Stimulated activated CD8-positive, alpha-beta memory T cell treated with anti-CD3 and anti-CD28 coated beads, Interleukin-15, amount 100 ng/mL, for 1 hour (primary cell): Measurements from ENCODE around the gene PTGES.
A peak's percentile ranks its signal among the peaks of the same experiment; 100 is the strongest.

Experiments
- DNase-seq: peaks from one replicate; pipeline ENCODE4 v3.0.0-alpha.2; 2020; ENCODE audit warnings: low read depth

The PTGES gene

GRCh38 chr9:129716091-129716490, 36.8 kb downstream of the PTGES start:
- no peak for DNase-seq

- no peak for DNase-seq
Measured at GRCh38 chr9:129714511-129715061, 38.3 kb downstream of the PTGES start.

- DNase-seq, result no peak
Measured at GRCh38 chr9:129713402-129713679, 39.5 kb downstream of the PTGES start.

GRCh38 chr9:129712634-129713401, 40.0 kb downstream of the PTGES start:
- DNase-seq, result no peak

DNA sequence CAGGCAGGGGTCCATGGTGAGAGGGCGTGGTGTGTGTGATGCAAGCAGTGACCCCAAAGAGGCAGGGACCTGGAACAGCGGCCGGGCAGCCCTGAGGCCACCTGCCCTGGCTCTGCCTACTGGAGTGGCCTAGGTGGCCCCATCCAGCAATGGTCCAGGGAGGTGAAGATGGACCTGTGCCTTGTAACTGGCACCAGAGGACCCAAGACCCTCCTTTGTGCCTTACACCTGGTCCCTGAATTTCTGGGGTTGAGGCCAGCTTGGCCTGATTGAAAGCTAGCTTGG, 42.7 kb downstream of the PTGES start:
- DNase-seq, result no peak

DNA sequence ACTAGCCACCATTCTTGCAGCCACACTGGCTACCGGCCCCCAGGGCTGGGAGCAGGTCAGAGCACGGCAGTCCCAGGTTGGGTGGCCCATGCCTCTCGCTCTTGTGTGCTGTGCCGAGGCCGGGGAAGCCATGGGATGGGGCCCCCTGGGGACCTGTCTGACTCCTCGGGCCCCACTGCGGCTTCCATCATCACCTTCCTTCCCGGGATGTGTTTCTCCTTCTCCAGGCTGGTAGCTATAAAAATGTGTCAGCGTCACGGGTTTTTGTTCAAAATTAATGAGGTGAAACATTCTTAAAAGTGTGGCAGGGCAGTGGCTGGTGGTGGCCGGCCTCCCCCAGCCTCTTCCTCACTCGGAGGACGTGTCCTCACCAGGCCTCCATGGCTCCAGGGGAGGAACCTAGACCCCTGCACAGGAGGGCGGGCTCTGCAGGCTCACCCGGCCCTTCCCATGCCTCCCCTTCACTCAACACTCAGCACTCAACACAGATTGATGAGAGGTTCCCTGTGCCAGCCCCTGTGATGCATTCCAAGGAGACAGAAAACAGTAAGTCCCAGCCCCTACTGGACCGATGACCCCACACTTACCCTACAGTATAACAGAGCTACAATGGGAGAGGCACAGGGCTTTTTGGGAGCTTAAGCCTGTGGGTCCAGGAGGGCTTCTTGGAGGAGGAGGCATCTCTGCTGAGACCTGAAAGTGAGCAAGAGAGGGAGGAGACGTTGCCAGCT, 43.2 kb downstream of the PTGES start:
- DNase-seq, result no peak

- no peak for DNase-seq
Measured at GRCh38 chr9:129708793-129709192, 44.0 kb downstream of the PTGES start.

- DNase-seq, result no peak
Measured at GRCh38 chr9:129704807-129705206, 48.0 kb downstream of the PTGES start.

GRCh38 chr9:129703667-129704355, 49.0 kb downstream of the PTGES start:
- no peak for DNase-seq

DNA sequence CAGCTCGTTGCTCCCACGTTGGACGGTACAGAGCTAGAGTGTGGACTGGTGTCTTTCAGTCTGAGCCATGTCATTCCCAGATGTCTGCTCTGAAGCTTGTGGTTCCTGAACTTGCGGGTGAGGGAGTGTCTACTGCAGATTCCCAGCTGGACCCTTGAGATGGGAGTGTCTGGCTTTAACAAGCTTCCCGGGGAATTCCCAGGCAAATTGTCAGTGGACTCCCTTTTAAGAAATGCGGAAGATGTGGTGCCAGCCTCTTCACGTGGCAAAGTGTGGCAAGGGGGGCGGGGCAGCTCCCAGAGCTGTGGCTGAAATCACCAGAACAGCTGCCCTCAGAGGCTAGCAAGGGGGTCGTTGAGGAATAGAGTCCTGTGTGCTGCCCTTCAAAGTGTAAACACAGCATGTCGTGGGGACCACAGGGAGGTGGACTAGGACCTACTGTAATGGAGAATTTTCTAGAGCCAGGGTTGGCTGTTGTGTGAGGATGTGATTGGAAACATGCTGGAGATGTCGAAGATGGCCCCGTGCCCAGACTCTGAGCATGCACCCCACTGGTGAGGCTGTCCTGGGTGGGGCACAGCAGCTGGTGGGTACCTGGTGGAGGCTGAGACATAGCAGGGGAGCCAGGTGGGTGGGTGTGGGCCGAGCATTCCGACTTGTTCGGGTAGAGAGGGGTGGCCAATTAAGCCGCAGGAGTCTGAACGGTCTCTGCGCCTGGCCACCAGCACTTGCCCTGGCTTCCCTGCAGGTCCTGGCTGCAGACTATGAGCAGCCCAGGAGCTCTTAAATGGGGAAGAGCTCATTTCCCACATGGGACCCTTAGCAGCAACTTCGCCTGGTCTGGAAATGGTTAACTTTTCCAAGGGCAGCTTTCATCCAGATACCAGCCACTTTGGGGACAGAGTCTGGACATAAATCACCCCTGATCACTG, 50.0 kb downstream of the PTGES start:
- DNase-seq, result no peak

DNA sequence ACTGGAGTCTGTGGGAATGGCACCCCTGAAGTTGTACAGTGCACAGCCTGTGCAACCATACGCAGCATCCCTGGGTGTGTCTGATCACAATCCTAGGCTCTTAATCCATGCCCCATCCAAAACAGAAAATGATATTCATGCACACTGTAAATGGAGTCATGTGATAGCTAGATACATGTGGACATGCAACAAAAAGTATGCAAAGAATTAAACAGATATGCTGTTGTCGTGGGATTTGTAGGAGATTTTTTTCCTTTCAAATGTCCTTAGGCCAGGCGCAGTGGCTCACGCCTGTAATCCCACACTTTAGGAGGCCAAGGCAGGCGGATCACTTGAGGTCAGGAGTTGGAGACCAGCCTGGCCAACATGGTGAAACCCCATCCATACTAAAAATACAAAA, 51.3 kb downstream of the PTGES start:
- no peak for DNase-seq

DNA sequence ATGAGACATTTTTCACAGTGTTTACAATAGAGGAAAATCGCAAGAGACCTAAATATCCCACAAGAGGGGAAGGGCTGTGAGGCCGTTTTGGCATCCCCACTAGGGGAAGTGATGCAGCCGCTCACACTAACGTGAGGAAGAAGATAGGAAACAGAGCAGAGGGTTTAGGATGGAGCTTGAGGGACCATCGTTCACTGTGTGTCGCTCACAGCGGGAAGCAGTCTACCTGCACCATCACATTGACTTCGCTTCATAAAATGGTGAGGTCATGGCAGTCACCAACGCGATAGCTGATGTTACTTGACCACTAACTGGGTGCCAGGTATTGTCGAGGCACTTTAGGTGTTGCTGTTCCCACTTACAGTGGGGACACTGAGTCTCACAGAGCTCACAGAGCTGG, 51.8 kb downstream of the PTGES start:
- DNase-seq, result no peak

GRCh38 chr9:129698254-129698757, 54.5 kb downstream of the PTGES start:
- no peak for DNase-seq

DNA sequence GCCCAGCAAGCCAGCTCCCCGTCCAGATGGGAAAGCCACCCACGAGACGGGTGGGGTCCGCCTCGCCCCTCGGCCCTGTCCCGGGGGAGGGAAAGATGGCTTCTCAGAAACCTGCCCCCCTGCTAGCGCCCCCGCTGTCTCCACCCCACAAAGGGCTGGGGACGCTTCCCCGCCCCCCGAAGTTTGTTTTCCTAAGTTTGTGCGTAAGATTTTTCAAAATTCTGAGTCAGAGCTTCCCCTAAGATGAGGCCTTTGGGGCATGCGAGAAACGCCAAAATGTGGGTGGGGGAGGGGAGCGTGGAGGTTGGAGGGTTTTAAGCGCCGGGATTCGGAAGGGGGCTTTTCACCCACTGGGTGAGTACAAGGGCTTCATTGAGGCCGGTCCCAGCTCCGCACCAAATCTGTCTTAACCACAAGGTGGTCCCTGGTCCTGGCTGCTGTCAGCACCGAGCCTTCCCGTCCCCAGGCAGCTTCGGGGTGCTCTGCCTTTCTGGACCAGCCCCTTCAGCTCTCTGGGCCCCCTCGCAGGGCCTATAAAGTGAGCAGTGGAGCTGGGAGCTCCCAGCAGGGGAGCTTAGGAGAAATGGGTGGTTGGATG, 55.1 kb downstream of the PTGES start:
- DNase-seq, result peak; percentile 3

DNA sequence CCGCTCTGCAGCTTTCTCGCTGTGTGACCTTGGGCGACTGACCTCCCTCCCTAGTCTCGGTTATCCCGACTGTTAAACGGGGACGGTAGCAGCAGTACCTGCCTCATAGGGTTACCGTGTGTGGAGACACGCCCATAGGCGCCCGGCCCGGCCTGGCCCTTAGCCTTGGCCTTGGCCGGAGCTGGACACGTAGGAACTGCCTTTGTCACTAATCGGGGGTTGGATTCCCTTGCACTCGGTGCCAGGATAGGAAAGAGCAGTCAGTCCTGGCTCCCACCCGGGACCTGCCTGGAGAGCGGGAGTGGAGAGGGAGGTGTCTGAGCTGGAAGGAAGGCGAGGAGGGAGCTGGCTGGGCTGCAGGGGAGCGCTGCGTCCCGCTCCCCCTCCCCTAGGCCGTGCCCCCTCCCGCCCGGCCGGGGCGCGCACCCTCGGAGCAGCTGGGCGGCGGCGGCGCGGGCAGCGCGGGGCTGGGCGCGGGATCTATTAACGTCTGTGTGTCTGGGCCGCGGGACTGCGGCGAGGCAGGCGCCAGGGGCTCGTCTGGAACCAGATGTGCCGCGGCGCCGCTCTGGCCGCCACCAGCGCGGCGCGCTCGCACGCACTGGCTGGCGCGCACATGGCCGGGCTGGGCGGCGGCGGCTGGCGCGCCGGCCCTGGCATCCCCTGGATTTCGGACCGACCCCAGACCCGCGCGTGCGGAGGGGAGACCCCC, 55.7 kb downstream of the PTGES start:
- no peak for DNase-seq

- no peak for DNase-seq
Measured at GRCh38 chr9:129695870-129696269, 57.0 kb downstream of the PTGES start.

- no peak for DNase-seq
Measured at GRCh38 chr9:129694243-129694646, 58.6 kb downstream of the PTGES start.

- DNase-seq, result no peak
Measured at GRCh38 chr9:129693741-129694140, 59.1 kb downstream of the PTGES start.

DNA sequence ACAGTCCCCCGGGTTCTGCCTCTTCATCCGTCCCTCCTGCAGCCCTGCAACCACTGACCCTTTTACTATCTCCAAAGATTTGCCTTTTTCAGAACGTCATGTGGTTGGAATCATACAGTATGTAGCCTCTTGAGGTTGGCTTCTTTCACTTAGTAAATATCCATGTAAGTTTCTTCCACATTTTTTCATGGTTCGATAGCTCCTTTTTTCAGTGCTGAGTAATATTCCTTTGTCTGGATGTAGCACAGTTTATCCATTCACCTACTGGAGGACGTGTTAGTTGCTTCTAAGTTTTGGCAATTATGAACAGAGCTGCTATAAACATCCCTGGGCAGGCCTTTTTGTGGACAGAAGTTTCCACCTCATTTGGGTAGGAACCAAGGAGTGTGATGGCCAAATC, 60.3 kb downstream of the PTGES start:
- no peak for DNase-seq
